HG03378 (cell line): ENCODE results near the gene MOV10L1.
"Not testable (repeated sequence)": the region's sequence is repeated elsewhere in the genome, so short reads cannot be mapped to it uniquely, and the experiment has no call there.

Source experiments
- ATAC-seq: cut with Tn5 transposase; IDR thresholded peaks from one replicate; pipeline ENCODE4 v1.9.1; 2021; ENCODE audit warnings: mild to moderate bottlenecking, moderate library complexity; ENCODE audit not compliant: unreplicated experiment

The MOV10L1 gene

DNA sequence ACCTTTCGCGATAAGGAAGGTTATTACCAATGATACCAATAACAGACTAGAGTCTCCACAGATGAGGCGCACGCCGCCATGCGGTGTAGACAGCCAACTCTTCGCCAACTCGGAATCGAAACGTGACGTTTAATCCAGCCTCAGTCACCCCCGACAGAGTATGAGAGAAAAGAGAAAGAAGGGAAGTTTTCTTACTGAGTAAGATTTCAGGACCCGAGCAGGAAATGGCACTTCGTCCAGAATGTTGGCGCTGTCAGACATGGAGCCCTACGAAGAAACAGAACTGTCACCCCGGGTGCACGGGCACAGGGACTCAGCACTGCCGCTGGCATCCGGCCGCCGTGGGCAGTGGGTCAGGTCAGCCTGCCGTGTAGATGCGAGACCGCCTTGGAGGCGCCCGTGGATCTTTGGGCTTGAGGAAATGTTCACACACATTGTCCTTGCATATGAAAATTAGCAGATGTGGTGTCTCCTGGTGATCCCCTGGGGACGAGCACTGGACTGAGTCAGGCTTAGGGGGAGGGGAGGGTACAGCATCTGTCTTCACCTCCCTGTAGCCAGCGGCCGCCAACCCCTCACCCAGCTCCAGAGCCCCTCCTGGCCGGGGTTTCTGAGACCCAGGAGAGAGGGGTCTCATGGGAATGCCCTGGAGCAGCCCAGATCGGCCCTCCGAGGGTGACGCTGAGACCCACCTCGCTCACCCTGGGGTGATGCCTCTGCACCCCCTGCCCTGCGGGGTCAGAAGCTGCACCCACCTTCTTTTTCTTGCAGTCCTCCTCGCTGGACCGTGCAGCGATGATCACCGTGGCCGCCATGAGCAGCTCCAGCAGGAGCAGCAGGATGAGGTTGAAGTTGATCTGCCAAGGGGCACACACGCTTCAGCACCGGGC is 12.9 kb upstream of the MOV10L1 start:
- ATAC-seq = no peak

DNA sequence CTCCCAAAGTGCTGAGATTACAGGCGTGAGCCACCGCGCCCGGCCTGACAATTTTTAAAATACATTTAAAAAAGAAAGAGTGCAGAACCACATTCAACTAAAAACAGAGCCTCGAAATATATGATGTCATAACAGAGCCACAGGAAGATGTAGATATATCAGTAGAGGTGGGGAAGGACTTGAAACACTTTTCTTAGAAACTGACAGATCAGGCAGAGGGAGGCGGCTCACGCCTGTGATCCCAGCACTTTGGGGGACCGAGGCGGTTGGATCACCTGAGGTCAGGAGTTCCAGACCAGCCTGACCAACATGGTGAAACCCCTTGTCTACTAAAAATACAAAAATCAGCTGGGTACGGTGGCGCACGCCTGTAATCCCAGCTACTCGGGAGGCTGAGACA is 11.6 kb upstream of the MOV10L1 start:
- ATAC-seq = no peak

DNA sequence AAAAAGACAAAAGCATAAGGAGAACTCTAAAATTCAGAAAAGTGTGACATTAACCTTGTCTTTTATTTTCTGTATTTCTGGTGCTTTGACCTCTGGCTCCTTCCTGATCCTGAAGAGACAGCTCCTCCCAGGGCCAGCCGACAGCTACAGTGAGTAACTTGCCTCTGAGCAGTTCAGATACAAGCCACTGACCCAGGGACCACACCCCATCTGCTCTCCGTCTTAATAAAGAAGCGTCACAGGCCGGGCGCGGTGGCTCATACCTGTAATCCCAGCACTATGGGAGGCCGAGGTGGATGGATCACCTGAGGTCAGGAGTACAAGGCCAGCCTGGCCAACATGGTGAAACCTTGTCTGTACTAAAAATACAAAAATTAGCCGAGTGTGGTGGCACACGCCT is 11.0 kb upstream of the MOV10L1 start:
- no peak for ATAC-seq

DNA sequence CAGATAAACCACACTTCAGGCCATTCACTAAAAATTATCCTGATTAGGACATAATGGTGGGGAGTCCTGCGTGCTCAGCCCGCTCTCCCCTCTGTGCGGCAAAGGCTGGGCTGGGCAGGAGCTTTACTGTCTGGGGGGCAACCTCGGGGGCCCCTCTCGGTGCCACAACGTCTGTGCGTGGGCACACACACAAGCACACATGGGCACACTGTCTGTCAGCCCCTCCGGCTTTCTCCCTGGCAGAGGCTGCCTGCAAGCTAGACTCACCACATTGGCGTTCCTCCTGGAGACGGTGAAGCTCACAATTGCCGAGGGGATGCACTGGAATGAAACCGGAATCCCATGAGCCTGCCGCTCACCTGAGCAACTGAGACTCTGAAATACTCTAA is 9.7 kb upstream of the MOV10L1 start:
- ATAC-seq = no peak

DNA sequence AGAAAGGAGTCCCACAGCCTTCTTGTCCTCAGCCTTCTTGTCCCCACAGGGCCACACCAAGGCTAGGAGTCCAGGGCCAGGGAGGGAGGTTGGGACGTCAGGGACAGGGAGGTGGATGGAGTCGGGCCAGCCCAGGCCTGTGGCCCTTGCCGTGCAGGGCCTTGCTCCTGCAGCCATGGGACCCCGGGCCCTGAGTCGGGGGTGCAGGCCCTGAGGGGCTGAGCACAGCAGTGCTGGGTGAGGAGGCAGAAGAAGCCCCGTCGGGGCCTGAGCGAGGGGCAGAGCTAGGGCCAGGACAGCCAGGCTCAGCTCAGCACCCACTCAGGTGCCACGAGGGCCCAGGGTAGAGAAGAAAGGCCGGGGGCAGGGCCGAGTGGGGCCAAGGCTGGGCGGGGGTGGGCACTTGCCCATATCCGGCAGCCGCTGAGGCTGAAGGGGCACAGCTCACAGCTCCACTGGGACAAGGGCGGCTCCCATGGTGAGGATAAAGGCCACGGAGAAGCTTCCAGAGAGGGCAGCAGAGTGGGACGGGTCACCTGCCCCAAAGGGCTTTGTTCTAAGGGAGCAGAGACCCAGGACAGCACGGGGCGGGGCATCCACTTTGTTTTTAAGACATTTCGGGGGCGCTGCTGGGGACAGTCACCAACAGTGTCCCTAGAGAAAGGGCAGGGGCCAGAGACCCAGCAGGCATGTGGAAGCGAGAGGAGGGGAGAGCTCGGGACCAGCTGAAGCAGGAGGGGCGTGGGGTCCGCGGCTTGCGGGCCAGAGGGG is 8.2 kb upstream of the MOV10L1 start:
- ATAC-seq = no peak

DNA sequence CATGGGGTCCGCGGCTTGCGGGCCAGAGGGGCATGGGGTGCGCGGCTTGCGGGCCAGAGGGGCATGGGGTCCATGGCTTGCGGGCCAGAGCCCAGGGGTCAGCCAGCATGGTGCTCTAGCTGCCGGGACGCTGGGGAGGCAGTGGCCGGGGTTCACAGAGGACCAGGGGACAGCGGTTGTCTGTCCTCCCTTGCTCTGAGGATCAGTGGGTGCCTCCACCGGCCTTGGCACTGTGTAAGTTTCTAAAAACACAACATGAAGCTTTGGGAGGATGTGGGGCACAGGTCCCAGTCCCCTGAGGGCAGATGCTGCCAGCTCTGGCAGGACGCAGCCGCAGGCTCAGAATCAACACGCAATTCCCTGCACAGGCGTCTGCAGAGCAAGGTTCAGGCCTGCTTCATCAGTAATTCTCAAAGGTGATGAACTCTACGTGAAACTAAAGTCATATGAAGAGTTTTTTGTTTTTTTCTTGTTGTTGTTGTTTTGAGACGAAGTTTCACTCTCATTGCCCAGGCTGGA is 7.5 kb upstream of the MOV10L1 start:
- no peak for ATAC-seq

DNA sequence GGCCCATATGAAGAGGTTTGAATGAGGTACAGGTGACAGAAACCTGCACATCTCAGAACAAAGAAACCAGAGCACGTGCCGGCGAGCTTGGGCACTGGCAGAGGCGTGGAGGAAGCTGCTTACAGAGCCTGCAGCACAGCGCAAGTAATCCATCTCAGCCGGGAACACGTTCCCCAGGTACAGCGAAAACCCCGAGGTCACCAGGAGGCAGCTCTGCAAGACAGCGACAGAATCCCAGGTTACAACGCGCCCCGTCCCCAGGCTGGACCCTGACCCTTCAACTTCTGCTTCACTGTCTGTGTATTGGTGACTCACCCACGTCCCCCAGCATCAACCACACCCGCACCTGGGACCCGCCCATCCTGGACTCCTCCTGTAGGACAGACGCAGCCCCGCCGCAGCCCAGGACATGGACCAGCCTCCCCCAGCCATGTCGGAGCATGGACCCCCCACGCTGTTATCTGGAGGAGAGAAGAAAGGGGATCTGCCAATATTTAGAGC is 6.8 kb upstream of the MOV10L1 start:
- ATAC-seq = no peak

DNA sequence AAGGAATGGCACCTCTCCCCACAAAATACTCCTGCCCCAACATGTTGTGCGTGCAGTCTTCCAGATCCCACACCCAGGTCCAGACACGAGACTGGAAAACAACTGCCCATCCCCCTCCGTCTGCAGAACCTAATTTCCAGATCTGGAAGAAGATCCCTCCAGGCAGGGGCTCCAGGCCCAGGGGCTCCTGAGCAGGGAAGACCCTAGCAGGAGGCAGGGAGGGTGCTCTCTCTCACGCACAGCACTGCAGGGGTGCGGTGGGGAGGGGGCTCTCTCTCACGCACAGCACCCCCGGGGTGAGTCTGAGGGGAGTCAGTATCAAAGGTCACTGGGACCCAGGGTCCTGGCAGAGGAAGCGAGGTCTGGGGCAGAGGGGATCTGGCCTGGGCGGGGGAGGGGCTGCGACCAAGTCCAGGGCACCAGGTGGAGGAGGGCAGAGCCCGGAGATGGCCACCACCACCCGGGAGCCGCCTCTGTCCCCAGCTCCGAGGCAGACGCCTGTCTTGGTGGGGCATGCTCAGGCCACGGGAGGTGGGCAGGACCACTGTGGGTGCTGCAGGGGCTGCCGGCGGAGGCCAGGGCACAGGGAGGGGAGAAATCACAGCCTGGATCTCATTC is 6.2 kb upstream of the MOV10L1 start:
- no peak for ATAC-seq

DNA sequence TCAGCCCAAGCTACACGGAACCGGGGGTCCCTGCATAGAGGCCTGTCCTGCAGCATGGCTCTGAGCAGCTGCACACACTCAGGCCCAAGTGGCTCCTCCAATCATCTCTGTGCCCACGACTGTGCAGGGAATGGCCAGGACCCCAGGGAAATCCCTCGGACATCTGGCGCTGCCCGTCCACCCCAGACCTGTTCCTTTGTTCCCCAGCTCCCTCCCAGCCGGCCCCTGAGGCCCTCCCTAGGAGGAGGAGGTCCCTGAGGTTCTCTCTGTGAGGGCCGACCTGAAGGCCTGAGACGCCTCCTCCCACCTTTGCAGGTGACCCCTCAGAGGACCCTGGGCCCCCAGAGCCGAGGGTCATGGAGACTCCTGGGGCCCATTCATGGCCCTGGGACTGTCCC is 5.7 kb upstream of the MOV10L1 start:
- no peak for ATAC-seq

DNA sequence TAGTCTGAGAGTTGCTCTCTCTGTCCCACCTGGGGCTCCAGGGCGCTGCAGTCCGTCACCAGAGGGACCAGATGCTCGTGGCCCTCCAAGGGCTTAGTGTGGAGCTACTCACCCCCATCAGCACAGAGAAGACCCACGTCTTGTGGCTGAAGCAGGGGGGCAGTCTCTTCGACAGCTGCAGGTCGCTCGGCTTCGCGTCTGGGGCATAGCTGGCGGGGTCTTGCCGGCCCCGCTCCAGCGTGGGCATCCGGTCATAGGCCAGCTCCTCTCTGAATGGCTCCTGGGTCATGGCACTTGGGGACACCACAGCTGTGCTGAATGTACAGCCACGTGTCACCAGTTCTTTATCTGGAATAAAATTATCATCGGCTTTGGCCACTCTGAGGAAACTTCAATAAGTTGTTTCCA is 5.2 kb upstream of the MOV10L1 start:
- ATAC-seq = no peak

DNA sequence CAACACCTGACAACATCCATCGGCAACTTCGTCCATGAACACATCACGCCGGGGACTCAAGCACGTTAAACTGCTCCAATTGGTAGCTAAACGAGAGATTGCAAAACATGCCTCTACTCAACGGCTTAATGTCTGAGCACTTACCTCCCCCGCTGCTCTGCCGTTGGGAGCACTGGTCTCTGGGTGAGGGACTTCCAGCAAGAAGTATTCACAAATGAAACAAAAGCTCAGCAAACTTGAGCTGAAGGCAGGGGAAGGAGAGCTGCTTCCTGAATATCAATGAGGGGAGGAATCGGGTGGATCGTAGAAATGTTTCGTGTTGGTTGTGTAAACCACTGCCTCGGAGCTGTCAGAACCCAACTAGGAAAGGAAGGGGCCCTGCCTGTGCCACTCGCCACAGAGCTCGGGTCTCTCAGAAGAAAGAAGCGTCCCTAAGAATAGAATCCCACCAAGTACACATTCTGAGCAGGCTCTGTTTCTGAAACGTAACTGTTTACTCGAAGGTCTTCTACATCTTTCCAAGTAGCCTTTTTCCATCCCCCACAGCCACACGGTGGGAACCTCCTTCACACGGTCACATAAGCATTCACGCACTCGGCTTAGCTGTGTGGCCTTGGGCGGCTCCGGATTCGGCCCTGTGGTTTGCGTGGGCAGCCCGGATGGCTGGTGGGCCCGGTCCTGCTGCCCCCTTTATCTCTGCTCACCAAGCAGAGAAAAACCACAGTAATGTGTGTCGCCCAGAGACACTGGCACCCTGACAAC is 4.4 kb upstream of the MOV10L1 start, which contains the start of gene MLC1:
Gene MLC1, minus strand, starts transcription at position 216 of the 762 bp plus-strand sequence. CDS start 524 bp downstream, outside the sequence.
- no peak for ATAC-seq

DNA sequence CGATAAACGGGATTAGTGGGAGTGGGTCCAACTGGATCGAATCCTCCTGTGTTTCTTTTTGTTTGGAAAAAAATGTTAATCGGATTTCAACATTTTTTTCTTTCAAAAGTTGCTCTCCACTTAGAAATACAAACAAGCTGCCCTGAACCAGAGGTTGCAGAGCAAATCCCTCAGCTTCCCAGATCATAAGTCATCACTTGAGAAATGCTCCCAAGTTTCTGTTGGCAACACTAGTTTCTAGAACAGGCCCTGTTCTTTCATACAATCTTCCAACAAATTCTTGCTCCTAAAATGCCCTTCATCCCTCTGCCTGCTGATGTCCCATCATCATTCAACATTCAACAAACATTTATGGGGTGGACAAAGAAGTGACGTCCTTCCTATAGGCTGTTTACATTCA is 3.3 kb upstream of the MOV10L1 start:
- ATAC-seq = no peak

DNA sequence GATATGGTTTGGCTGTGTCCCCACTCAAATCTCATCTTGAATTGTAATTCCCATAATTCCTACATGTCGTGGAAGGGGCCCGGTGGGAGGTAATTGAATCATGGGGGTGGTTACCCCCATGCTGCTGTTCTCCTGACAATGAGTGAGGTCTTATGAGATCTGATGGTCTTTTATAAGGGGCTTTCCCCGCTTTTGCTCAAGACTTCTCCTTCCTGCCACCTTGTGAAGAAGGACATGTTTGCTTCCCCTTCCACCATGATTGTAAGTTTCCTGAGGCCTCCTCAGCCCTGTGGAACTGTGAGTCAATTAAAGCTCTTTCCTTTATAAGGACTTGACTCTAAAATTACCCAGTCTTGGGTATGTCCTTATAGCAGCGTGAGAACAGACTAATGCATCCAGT is 2.8 kb upstream of the MOV10L1 start:
- ATAC-seq = not testable (repeated sequence)

DNA sequence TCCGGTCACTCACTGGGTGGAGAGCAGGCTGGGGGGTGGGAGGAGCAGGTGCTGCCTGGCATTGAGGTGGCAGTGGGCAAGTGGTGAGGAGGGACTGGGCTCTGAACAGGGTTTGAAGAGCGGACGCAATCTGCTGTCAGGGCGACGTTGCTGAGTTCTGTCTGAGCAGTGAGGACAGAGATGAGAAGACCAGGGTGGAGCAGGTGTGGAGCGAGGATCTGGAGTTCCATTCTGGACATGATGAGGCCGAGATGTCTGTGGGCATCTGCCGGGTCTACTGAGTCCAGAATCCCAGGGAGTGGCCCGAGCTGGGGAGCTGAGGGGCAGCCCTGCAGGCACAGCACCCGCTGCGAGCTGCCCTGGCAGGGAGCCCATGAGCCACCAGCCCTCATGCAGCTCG is 2.2 kb upstream of the MOV10L1 start:
- no peak for ATAC-seq

DNA sequence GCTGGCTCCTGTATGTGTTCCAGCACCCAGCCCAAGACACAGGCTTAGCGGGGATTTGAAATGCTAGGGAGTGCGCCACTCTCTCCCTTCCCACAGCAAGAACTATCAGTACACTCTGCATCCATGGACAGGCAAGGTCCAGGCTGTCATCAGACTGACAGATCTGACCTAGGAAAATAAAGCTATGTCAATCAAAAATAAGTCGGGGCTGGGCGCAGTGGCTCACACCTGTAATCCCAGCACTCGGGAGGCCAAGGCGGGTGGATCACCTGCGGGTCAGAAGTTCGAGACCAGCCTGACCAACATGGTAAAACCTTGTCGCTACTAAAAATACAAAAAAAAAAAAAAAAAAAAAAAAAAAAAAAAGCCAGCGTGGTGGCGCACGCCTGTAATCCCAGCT is 1.7 kb upstream of the MOV10L1 start:
- ATAC-seq = no peak

DNA sequence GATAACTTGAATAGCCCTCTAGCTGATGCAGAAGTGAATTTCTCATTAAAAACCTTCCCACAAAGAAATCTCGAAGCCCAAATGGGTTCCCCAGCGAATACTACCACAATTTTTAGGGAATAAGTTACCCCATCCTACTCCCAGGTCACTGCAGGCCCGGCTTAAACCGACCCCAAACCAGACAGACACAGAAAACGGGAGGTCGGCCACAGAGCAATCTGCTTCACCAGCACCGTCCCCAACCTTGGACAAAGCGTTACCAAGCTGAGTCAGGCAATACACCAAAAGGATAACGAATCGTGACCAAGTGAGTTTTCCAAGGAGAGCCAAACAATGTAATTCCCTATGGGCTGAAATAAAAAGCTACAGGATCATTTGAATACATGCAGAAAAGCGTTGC is 575 bp upstream of the MOV10L1 start:
- ATAC-seq = no peak

DNA sequence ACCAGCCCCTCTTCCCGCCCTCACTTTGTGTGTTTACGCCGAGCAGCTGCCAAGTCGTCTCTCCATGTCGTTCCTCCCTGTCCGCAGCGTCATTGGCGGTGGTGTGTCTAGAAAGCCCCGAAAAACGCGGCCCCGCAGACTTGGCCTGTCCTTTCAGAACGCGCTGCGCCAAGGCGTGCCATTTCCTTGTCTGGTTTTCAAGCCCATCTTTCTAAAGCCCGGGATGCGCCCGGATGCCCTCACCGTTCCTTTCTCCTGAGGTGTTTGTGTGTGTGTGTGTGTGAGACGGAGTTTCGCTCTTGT is 557 bp downstream of the MOV10L1 start:
- no peak for ATAC-seq

DNA sequence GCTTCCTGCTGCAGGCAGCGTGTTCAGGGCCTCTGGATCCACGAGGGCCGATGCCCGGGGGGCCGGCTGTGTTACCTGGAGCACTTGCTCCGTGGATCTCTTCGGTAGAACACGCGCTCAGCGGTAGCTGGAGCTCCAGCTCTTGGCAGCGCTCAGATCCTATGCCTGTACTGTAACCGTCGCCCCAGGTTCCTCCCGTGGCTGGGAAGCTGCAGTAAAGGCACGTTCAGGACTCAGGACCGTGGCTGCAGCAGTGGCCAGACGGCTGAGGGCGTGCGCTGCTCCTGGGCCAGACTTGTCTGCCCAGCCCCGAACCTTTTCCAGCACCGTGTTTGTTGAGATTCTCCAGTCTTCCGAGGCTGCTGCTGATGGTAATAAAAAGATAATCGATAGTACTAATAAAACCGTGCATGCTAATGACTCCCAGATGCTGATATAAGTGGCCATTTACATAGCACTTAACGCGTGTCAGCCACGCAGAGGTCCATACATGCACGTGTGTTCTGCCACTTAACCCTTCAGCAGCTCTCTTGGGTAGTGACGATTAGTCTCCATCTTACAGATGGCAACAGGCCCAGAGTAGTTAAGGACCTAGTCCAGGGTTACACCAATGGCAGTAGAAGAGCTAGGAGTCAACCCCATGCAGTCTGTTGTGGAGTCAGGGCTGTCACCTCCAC is 1.4 kb downstream of the MOV10L1 start:
- no peak for ATAC-seq

DNA sequence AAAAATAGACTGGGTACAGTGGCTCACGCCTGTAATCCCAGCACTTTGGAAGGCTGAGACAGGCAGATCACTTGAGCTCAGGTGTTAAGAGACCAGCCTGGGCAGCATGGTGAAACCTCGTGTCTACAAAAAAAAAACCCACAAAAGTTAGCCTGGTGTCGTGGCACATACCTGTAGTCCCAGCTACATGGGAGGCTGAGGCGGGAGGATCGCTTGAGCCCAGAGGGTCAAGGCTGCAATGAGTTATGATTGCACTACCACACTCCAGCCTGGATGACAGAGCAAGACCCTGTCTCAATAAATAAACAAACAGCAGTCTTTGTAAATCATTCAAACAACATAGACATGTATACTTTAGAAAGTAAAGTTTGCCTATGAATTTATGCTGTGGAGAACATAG is 2.5 kb downstream of the MOV10L1 start:
- ATAC-seq = no peak

DNA sequence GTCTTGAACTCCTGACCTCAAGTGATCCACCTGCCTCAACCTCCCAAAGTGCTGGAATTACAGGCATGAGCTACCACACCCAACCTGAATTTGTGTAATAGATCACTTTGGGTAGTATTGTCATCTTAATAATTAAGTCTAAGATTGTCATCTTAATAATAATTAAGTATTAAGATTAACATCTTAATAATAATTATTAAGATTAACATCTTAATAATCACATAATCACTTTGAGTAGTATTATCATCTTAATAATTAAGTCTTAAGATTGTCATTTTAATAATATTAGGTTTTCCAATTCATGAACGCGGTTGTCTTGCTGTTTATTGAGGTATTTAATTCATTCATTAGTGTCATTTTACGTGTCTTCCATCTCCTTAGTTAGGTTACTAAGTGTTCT is 8.2 kb downstream of the MOV10L1 start:
- no peak for ATAC-seq
